AG04450 (cell line): ENCODE data around the gene KRT33B. TPM values are rescaled to one million over a fixed set of nuclear protein-coding genes. Genes with fewer than 3 reads are reported as not detected.

Experiments
- CTCF ChIA-PET: fragments of 300-600, 350-600 bp; formaldehyde crosslinking; extraction: SDS; loops from one replicate; lab custom pipeline; 2022; ENCODE audit warnings: antibody characterized with exemption, inconsistent platforms; lab: Charles Lee
- POLR2A ChIA-PET: fragments of 350-600 bp; formaldehyde crosslinking; extraction: SDS; loops from one replicate; lab custom pipeline; 2021; ENCODE audit warnings: antibody characterized with exemption, inconsistent platforms; lab: Yijun Ruan, JAX
- DNase-seq: peaks from one replicate; pipeline ENCODE4 v3.0.0-alpha.2; 2011; ENCODE audit warnings: low read depth, low spot score
- H3K27ac ChIP-seq: one replicate; pipeline ENCODE4 v1.5.1; 2012; ENCODE audit warnings: low read depth, low read length, control low read depth
- H3K27me3 ChIP-seq: one replicate; pipeline ENCODE4 v1.6.0; 2012; ENCODE audit warnings: low read length; ENCODE audit not compliant: control insufficient read depth, insufficient read depth
- H3K4me3 ChIP-seq: 2 replicates; pipeline ENCODE4 v1.5.1; 2011; ENCODE audit warnings: mild to moderate bottlenecking, low read depth, low read length, control low read depth
- H3K9me3 ChIP-seq: 2 replicates; pipeline ENCODE4 v1.5.1; 2012; ENCODE audit warnings: low read length; ENCODE audit not compliant: control insufficient read depth, insufficient read depth
- CTCF ChIP-seq: IDR thresholded peaks from 2 replicates; pipeline ENCODE4 v1.5.1; 2011; ENCODE audit warnings: low read depth, low read length, control low read depth, inconsistent platforms
- polyA plus RNA-seq: library from polyadenylated mRNA; depleted of rRNA; stranded (reverse); fragments of >200 nt; gene quantifications from 2 replicates; pipeline ENCODE4 v1.2.3, GENCODE V29; 2011

Gene KRT33B
- polyA plus RNA-seq, 1 experiment = not detected

DNA sequence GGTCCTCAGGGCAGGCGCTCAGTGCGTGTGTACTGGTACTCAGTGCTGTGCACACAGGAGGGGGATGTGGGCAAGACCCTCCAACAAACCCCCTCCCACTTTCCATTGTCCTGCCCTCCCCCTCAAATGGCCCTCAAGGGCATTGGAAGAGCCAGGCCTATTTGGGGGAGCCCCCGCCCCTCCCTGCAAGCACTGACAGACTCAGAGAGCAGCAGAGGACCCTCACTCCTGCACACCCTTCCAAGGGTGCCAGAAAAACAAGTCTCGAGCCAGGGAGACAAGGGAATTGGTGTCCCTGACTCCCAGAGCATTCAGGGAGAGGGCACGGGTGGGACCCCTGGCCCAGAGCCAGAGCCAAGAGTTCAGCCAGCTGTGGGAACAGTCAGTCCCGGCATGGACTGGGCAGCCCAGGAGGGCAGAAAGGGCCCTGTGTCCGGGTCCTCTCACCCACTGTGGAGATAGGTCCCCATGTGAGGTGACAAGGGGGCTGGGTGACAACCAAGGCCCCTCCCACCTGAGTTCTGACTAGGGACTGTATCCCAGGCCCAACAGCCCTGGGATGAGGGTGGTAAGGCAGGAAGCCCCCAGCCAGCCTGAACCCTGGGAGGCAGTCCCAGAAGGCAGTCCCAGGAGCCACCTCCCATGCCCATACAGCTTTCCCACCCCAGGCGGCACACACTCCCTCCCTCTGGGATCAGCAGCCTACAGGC lies 42.0 kb downstream of the KRT33B start:
- ChIA-PET POLR2A (no interaction called here), CTCF (interaction anchor here (1.2 to 3.1 kb wide), 3 partner anchors 221 to 418 kb away, joined by 3 to 17 read pairs (median 8); no protein-coding TSS in a partner anchor)
- DNase-seq = no peak
- Histone ChIP-seq H3K4me3 (no peak overlapping the region), H3K9me3 (no peaks in the 10 kb centered on the region; the same call in 1 of the 2 replicates), H3K27me3 (no peaks in the 10 kb centered on the region), H3K27ac (no peak overlapping the region)
- TF ChIP-seq CTCF = no peak

GRCh38 chr17:41326173-41327145 lies 43.2 kb downstream of the KRT33B start:
- H3K9me3 ChIP-seq = no peaks in the 10 kb centered on the region; the same call in 1 of the 2 replicates
- ChIA-PET POLR2A (no interaction called here), CTCF (no interaction called here)
- no peak for TF ChIP-seq CTCF
- no peak for DNase-seq
- H3K4me3 ChIP-seq = no peak overlapping the region
- H3K27ac ChIP-seq = no peak overlapping the region
- no peaks in the 10 kb centered on the region for H3K27me3 ChIP-seq

GRCh38 chr17:41325611-41326010 lies 44.0 kb downstream of the KRT33B start:
- H3K9me3 ChIP-seq = peaks cover 2% of the 10 kb centered on the region
- DNase-seq = no peak
- no peak overlapping the region for H3K4me3 ChIP-seq
- ChIA-PET CTCF (no interaction called here), POLR2A (no interaction called here)
- no peaks in the 10 kb centered on the region for H3K27me3 ChIP-seq
- H3K27ac ChIP-seq = no peak overlapping the region
- no peak for TF ChIP-seq CTCF

GRCh38 chr17:41325126-41325525 lies 44.5 kb downstream of the KRT33B start:
- CTCF ChIA-PET = no interaction called here
- DNase-seq = no peak
- POLR2A ChIA-PET = no interaction called here
- H3K27me3 ChIP-seq = no peaks in the 10 kb centered on the region
- H3K27ac ChIP-seq = no peak overlapping the region
- TF ChIP-seq CTCF = no peak
- peaks cover 3% of the 10 kb centered on the region for H3K9me3 ChIP-seq
- no peak overlapping the region for H3K4me3 ChIP-seq
